ENCODE results near the gene SCG5.
"Not testable (repeated sequence)": the region's sequence is repeated elsewhere in the genome, so short reads cannot be mapped to it uniquely, and the experiment has no call there.

Gene SCG5, protein sequence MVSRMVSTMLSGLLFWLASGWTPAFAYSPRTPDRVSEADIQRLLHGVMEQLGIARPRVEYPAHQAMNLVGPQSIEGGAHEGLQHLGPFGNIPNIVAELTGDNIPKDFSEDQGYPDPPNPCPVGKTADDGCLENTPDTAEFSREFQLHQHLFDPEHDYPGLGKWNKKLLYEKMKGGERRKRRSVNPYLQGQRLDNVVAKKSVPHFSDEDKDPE

DNA sequence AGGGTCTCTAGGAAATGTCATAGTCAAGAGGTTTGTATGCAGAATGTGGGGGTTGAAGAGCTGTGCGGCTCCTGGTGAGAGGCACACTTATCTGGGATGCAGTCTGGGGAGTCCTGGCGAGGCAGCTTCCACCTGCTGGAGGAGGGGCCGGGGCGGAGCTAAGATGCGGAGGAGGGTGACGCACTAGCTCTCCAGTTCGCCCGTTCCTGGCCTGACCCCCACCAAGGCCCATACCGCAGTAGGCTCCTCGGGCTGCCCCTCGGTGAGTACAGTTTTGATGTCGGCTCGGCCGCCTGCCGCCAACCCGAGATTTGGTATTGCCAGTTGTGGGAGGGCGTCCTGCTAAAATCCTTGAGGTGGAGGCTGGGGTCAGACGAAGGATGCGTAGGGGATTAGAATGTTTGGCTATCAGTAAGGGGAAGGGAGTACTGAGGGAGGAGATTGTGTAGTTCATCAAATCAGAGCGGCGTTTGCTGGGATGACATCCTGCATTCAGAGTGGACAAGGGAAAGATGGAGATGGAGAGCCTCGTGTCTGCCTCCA lies at the start of gene SCG5:
Gene SCG5, plus strand, starts transcription at position 194 of the 543 bp plus-strand sequence. CDS start 1,883 bp downstream, outside the sequence.
- peak; percentile 86 for DNase-seq

DNA sequence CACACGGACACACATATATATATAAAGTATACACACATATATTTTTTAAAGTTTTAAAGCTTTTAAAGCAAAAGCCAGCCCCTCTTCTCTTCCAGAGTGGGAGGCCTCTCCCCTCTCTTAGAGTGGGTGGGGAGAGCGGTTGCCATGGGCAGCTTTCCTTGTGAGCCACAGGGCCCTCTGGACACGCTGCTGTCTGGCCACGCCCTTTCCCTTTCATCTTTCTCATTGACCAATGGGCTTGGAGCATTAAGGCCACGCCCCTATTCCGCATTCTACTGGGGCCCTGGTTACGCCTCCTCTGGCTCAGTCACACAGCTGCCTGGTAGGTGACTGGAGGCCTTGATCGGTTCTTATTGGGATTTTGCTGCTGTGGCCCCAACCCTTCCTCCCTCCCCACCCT lies 48.4 kb upstream of the SCG5 start, which contains the start of gene GOLGA8N:
Gene GOLGA8N, plus strand, starts transcription at position 306 of the 400 bp plus-strand sequence.
- DNase-seq, result not testable (repeated sequence)

DNA sequence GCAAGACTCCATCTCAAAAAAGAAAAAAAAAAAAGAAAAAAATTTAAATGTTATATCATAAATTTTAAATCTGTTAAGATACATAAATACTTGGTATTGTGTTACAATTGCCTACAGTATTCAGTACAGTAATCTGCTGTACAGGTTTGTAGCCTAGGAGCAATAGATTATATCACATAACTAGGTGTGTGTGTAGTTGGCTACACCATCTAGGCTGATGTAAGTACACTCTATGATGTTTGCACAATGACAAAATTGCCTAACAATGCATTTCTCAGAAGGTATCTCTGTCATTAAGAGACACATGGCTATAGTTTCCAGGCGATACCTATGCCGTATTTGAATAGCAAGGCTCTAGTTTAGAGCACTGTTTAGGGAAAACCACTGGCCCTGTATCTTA lies 32.0 kb upstream of the SCG5 start:
- DNase-seq, result not testable (repeated sequence)

DNA sequence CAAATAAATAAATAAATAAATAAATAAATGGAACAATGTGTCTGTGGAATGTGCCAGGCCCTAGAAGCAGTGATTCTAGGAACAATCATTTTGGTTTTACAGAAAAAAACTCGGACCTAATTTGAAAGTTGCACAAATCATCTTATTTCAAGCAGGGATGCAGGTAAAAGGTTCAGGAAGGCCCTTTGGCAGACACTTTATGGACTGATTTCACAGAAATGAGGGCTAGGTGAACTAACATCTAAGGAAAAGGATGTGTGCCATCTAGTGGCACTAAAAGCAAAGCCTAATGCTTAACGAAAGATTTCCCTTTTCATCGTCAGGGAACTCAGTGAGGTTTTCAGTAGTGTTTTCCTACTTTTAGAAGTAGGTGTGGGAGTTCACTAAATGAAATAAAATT lies 30.8 kb upstream of the SCG5 start:
- not testable (repeated sequence) for DNase-seq

DNA sequence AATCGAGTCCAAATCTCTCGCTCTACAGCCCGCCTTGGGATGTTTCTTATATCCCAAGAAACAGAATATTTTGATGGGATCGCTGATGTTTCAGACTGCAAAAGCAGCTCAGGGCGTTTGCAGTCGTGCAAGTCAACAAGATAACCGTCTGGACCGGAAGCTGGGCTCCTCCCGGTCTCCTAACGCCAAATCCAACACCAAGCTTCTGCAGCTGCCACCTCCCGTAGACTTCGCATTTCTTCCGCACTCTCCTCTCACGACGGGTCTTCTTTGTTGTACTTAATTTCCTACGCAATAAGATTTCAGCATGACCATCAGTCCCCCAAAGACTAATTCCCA lies 26.8 kb upstream of the SCG5 start:
- DNase-seq, result not testable (repeated sequence)

DNA sequence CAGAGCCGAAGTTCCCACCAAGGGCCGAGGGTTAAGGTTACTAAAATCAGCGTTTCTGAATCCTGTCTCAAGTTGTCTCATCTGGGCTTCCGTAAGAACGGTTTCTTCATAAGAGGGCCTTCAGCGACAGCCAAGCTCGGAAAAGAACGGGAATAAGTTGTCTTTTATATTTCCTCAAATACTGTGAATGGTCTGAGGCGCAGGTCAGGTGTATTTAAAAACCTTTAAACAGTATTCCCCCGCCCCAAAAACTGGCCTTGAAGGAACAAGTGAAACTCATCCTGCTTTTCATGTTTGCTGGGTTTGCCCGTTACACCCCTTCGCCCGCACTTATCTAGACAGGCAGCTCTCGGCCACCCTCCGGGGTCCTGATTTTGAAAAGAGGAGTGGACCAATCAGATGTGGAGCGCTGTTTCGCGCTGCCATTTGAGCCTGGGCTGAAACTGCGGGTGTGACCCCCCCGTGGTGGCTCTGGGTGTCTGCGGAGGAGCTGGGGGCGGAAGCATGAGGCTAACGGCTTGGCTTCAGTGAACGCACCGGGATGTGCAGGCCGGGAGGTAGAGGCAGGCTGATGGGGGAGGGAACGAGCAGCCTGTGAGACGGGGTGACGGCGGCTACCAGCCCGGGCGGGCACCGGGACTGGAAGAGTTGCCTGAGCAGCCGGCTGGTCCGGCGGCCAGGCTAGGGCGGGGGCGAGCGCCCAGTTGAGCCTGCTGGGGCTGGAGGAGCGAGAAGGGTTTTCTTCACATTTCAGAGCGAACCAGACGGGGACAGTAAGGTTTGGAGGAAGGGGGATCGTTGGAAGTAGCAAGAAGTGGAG lies 26.2 kb upstream of the SCG5 start, which contains the start of gene ARHGAP11A:
Gene ARHGAP11A, plus strand, starts transcription at position 454 of the 820 bp plus-strand sequence. CDS start 708 bp downstream, outside the sequence.
- DNase-seq, result not testable (repeated sequence)

DNA sequence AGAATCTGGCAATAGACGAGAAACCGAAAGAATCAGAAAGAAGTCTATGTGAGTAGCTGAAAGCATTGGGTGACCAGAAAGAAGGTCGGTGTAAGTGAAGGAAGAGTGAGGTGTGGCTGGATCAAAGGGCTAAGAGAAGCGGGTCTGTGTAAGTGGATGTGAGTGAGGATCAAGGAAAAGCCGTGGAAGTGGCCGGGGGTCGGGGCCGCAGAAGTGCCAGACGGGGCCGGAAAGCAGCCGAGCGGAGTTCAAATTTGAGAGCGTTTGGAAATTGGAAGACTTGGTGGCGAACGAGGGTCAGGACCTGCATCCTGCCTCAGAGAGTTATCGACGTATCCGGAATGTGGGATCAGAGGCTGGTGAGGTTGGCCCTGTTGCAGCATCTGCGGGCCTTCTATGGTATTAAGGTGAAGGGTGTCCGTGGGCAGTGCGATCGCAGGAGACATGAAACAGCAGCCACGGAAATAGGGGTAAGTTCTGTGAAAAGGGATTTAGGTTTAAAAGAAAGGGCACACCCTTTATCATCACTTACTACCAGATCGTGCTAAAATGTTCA lies 25.6 kb upstream of the SCG5 start:
- DNase-seq, result not testable (repeated sequence)

DNA sequence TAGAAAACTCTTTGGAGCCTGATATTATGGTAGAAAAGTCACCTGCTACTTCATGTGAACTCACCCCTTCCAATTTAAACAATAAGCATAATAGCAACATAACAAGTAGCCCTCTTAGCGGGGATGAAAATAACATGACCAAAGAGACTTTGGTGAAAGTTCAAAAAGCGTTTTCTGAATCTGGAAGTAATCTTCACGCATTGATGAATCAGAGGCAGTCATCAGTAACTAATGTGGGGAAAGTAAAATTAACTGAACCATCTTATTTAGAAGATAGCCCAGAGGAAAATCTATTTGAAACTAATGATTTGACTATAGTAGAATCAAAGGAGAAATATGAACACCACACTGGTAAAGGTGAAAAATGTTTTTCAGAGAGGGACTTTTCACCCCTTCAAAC lies 5.1 kb upstream of the SCG5 start:
- no peak for DNase-seq

DNA sequence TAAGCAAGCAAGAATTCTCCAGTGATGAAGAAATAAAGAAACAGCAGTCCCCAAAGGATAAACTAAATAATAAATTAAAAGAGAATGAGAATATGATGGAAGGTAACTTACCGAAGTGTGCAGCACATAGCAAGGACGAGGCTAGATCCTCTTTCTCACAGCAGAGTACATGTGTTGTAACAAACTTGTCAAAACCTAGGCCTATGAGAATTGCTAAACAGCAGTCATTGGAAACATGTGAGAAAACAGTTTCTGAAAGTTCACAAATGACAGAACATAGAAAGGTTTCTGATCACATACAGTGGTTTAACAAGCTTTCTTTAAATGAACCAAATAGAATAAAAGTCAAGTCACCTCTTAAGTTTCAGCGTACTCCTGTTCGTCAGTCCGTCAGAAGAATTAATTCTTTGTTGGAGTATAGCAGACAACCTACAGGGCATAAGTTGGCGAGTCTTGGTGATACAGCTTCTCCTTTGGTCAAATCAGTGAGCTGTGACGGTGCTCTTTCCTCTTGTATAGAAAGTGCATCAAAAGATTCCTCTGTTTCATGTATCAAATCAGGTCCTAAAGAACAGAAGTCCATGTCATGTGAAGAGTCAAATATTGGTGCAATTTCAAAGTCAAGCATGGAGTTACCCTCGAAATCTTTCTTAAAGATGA lies 4.5 kb upstream of the SCG5 start:
- no peak for DNase-seq

DNA sequence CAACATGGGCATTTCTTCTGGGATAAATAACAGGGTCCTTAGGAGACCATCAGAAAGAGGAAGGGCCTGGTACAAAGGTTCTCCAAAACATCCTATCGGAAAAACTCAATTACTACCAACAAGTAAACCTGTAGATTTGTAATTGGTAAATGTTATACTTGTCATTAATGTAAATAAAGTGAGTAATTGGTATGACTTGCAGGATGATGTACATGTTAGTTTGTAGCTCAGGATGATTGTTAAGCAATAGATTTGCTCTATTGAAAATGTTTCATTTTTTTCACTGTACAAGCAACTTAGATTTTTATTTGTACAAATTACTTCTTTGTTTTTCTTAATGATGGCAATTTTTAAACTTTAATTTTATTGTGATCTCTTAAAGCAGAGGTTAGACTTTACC lies 3.8 kb upstream of the SCG5 start:
- no peak for DNase-seq

DNA sequence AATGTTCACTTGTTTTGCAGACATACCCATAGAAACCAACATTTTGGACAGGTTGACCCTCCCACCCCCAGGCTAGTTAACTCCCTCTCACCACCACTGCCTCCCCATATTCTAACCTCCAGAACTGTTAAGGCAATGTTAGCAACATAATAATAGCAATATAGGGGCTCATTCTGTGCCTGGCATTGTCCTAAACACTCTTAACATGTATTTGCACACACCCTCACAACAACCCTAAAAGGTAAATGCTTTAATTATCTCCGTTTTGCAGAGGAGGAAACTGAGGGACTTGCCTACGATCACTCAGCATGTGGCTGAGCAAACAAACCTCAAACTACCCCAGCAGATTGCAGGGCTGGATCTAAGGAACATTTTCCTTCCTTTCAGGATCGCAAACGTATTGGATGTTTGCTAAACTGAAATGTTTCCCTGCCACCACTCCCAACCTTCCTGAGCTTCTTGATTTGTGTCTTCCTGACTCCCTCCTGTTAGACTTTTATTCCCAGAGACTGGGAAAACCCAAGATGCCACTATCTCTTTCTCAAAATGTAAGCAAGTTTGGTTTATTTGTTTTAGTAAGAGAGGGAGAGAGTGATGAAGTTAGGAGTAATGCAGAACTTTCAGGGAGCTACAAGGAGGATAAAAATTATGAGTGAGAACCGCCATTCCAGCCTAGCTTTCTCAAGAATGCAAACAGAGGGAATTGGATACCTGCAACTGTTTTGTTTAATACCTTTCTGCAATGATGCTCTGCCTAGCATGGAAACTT lies 1.3 kb downstream of the SCG5 start:
- peak; percentile 34 for DNase-seq

DNA sequence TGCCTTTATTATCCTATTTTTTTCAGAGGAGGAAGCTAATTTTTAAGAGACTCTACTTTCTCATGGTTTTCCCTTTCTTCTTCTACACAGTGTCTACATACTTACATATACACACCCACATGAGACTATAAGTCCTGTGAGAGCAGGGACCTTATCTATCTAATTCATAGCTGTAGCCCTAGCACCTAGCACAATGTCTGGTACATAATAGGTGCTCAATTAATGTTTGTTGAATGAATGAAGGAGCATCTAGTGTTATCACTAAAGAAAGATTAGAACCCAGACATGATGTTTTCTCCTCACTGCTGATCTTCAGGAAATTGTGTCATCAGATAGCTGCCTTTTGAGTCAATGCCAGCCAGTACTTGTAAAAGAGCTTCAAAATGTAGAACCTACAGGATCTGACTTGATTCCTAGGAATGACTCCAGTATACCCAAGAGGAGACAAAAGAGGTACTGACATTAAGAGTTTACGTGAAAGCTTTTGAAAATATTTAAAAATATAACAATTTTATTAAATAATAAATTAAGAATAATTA lies 2.5 kb downstream of the SCG5 start:
- no peak for DNase-seq

DNA sequence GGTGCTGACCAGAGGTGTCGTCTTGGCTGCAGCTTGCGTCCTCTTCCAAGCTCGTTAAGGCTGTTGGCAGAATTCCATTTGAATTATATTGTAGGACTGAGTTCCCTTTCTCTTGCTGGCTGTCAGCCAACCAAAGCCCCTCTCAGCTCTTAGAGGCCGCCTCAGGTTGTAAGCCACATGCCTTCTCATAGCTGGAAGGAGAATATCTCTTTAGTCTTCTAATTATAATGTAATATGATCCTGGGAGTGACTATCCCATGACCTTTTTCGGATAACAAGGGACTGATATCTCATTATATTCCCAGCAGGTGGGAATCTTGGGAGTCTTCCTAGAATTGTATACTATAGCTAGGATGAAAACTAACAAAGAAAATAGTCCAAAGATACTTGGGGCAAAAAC lies 4.8 kb downstream of the SCG5 start:
- peak; percentile 45 for DNase-seq

DNA sequence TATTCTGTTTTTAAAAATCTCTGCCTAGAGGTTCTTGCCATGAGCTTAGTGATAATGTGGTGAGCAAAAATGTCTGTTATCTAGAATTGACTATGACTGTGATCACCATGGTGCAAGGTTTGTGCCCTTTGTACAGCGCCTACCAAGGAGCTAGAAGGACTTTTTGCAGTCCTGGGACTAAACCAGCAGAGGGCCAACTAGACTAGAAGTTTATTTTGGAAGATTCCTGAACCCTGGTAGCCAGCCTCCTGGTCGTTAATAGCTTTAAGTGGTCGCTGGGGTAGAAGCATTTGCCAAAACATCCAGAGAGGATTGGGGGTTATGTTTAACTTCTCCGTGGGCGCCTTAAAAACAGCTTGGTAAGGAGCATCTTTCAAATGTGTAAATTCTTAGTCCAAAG lies 7.8 kb downstream of the SCG5 start:
- peak; percentile 1 for DNase-seq

DNA sequence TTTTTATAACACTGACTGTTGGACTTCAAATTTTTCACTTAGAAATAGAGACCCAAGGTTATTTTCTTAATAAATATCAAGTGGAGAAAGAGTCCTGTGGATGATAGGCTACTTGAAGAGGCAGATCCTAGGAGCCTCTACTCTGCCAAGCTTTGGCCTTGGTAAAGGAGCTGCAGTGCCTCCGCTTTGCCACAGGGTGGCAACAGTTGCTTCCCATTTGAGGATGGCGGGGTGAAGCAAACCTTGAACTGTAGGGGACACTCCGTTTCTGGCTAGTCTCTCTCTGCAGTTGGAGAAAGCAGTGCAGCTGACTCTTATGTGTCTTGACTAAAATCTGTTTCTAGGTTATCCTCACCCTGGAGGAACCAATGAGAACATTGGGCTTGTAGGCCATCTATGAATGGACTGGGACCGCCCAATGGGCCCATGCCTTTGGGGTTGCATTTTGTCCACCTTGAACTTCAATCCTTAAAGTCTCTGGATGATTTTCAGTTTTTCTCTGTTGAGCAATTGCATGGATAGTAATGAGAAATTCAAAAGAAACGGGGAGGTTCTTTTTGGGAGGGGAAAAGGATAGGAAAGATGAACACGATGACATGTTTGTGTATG lies 9.8 kb downstream of the SCG5 start:
- peak; percentile 4 for DNase-seq

DNA sequence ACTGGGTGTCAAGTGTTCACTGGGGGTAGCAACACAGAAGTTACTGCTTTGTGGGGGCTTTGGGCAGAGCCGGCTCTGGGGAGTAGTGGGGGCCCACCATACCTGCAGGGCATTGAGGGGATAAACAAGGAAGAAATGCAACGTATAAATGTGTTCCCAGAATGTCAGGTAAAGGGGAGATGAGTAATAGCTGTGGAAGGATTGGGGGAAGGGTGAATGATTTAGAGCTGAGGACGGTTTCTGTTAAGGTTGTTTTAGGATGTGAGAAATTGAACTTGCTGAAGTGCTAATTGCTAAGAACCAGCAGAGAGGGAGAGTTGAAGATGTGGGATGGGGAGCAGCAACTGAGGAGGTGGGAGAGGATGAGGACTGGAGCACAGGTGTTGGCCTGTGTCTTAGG lies 10.7 kb downstream of the SCG5 start:
- DNase-seq, result no peak

DNA sequence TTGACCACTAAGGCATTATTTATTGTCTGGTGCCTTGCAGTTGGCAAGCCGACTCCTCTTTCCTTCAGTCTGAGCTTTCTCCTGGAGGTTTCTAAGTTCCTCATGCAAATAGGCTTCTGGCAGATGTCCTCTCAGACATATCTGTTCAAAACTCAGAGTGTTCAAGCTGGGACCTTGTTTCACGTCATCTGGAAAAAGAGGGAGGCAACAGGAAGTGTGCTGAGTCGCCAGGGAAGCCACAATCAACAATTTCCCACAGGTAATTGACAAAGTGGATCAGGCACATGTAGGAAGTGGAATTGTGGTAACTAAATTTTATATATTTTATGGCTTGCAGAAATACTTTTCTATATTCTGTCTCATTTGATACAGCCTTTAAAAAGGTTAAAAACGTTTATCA lies 14.6 kb downstream of the SCG5 start:
- DNase-seq, result no peak

DNA sequence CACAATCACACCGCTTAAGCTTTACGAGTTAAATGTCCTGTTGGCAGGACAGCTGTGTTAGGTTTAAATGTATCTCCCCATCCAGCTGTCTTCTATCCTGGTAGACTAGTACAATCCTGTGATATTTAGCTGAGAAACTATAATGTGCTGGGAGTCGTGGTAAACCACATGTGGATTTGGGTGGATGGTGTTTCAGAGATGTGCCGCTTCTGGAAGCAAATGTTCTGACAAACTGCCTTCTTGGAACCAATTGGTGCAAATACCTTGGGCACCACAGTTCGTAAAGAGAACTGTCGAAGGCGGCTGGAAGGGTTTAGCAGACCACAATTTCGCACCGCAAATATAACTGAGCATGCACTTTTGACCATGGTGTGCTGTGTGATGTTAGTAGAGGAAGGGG lies 15.0 kb downstream of the SCG5 start:
- DNase-seq, result no peak

DNA sequence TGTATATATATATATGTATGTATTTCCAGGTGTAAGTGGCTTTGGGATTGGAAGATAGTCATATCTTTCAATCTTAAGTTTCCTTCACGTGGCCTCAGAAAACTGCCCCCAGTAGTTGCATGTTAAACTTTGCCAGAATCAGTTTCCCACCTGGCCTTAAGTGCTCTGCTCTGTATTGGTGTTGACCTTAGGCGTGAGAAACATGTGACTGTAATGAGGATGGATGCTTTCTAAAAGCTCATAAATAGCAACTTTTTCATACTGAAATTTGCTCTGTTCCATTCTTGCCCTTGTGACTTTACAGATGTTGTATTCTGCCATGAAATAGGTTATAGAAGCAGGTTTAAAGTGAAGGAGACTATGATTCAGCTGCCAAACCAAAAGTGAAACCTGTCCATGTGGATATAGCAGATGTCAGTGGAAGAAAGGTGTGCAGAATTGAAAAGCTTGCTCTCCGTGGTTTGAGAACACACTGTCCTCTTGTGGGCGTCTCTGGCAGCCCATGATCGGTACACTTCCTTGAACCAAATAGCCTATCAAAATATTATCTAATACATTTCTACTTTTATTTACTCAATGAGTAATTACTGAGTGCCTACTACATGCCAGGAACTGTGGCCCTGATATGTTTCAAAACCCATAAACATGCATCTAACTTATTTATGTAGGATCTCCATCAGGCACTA lies 15.8 kb downstream of the SCG5 start:
- DNase-seq, result no peak

DNA sequence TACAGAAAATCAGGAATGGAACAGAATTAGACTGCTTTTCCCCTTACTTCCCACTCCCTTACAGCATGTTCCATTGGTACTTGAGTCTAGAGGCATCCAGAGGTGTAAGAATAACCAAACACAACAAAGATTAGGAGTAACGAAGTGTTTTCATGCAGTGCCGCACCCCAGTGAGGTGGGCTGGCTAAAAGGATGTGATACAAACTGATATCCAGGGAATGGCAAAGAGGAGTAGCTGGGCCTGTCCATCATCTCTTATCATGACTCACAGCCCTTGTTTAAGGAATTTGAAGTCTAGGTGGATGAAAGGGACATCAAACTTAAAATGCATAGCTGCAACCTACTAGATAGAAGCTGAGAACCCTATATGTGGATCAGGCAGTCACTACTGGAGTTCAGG lies 16.4 kb downstream of the SCG5 start:
- DNase-seq, result no peak
